H1 (cell line): ENCODE measurements around the gene GNG12. TPM values are rescaled to one million over a fixed set of nuclear protein-coding genes. Genes with fewer than 3 reads are reported as not detected.

Experiments used
- CHD7 ChIP-seq: fragments of 300-600 bp; sonication (generic); IDR thresholded peaks from 2 replicates; pipeline ENCODE4 v1.7.1; 2012; ENCODE audit warnings: low read length, moderate library complexity, mild to moderate bottlenecking, inconsistent platforms; ENCODE audit not compliant: insufficient replicate concordance
- E2F6 ChIP-seq: IDR thresholded peaks from 2 replicates; pipeline ENCODE4 v1.6.1; 2012; ENCODE audit warnings: inconsistent platforms
- polyA plus RNA-seq, 7 experiments: library from polyadenylated mRNA; depleted of rRNA in 3 of 7; stranded (reverse) in 5 of 7; unstranded in 2 of 7; fragments of >200 nt in 5 of 7; fragments of 200-250 nt in 2 of 7; gene quantifications; 1 replicate in 5 of 7; 2 replicates in 1 of 7; 4 replicates in 1 of 7; pipeline versions ENCODE4 v1.2.1 to v1.2.3, GENCODE V29; 2011 to 2013; ENCODE audit warnings: missing spikeins in 2 of 7, mixed read lengths in 2 of 7
- total RNA-seq: library from RNA; stranded (reverse); fragmentation: NEBNext Ultra II Directional; extraction: Animal tissue kit (Norgen Biotek cat#: 25700); gene quantifications from 2 replicates; pipeline ENCODE4 v1.2.1, GENCODE V29; 2021

GNG12 gene
- total and polyA plus RNA-seq, 2 of the 8 experiments (the other 6 are each of a cell fraction or from before 2014, with no cell fraction given) = 11.4 to 35.8 TPM

DNA sequence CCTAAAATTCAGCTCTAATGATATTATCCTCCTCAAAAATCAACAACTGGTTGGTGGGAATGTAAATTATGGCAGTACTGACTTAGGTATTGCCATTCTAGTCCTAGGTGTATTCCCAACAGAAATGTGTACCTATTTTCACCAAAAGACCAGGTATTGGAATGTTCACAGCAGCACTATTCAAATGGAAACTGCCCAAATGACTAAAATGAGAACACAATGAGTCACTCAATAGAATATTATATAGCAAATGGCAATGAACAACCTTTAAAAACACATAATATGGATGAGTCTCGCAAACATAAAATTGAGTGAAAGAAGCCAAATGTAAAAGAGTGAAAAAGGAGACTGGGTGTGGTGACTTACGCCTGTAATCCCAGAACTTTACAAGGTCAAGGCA lies 103.4 kb downstream of the GNG12 start (continued):
- no peak for TF ChIP-seq CHD7
- no peak for TF ChIP-seq E2F6
